GM18951 (cell line): Measurements from ENCODE around the gene ATP6V0E2.

Experiments
- POLR2A ChIP-seq: IDR thresholded peaks from 4 replicates; pipeline ENCODE4 v1.6.1; 2011; ENCODE audit warnings: mild to moderate bottlenecking; ENCODE audit not compliant: insufficient read length, insufficient read depth; ENCODE audit errors: extremely low read depth
- in situ Hi-C: fragments of 300-500 bp; cut with MboI; formaldehyde crosslinking; loops from one replicate; pipeline ENCODE4 v1.12.0; 2022; ENCODE audit warnings: low sequenced_read_pairs, mixed read lengths, inconsistent platforms; ENCODE audit not compliant: unreplicated experiment

The ATP6V0E2 gene

GRCh38 chr7:149832332-149833041 is 41.3 kb upstream of the ATP6V0E2 start:
- TF ChIP-seq POLR2A = no peak
- in situ Hi-C loops = no loop called here

GRCh38 chr7:149833495-149834130 is 40.2 kb upstream of the ATP6V0E2 start:
- TF ChIP-seq POLR2A = no peak
- in situ Hi-C loops = no loop called here

- in situ Hi-C loops = no loop called here
Measured at GRCh38 chr7:149834601-149835000, 39.2 kb upstream of the ATP6V0E2 start.

GRCh38 chr7:149836434-149836833 is 37.3 kb upstream of the ATP6V0E2 start:
- TF ChIP-seq POLR2A = no peak
- in situ Hi-C loops = no loop called here

More at GRCh38 chr7:149834601-149835000, 39.2 kb upstream of the ATP6V0E2 start:
- TF ChIP-seq POLR2A = no peak

GRCh38 chr7:149837564-149838223 is 36.1 kb upstream of the ATP6V0E2 start:
- in situ Hi-C loops = no loop called here
- no peak for TF ChIP-seq POLR2A

- in situ Hi-C loops = no loop called here
- peak; percentile 82 for TF ChIP-seq POLR2A
Measured at GRCh38 chr7:149838224-149838991, 35.4 kb upstream of the ATP6V0E2 start, which contains the start of gene ZNF862. Gene ZNF862 (plus strand): TSS chr7:149838375. CDS start chr7:149838612, 237 bp downstream.

GRCh38 chr7:149838992-149839408 is 34.8 kb upstream of the ATP6V0E2 start:
- in situ Hi-C loops = no loop called here
- no peak for TF ChIP-seq POLR2A

GRCh38 chr7:149839933-149840332 is 33.8 kb upstream of the ATP6V0E2 start:
- in situ Hi-C loops = no loop called here
- no peak for TF ChIP-seq POLR2A

GRCh38 chr7:149843566-149843965 is 30.2 kb upstream of the ATP6V0E2 start:
- no peak for TF ChIP-seq POLR2A
- in situ Hi-C loops = no loop called here

- no peak for TF ChIP-seq POLR2A
- in situ Hi-C loops = no loop called here
Measured at GRCh38 chr7:149844445-149844844, 29.3 kb upstream of the ATP6V0E2 start.

- no peak for TF ChIP-seq POLR2A
- in situ Hi-C loops = no loop called here
Measured at GRCh38 chr7:149845257-149845980, 28.4 kb upstream of the ATP6V0E2 start.

GRCh38 chr7:149846021-149846420 is 27.7 kb upstream of the ATP6V0E2 start:
- in situ Hi-C loops = no loop called here
- TF ChIP-seq POLR2A = no peak

GRCh38 chr7:149846436-149847046 is 27.2 kb upstream of the ATP6V0E2 start:
- in situ Hi-C loops = no loop called here
- TF ChIP-seq POLR2A = no peak
